Rectal smooth muscle tissue (tissue), 1 donor: ENCODE measurements around the gene NSMCE1.
A peak's percentile ranks its signal among the peaks of the same experiment; 100 is the strongest.

ENCODE experiments used
- H3K27ac ChIP-seq: one replicate; pipeline ENCODE4 v1.7.0; 2013; ENCODE audit warnings: low read depth, low read length, inconsistent platforms
- H3K27me3 ChIP-seq: one replicate; pipeline ENCODE4 v1.7.0; 2013; ENCODE audit warnings: low read length; ENCODE audit not compliant: control insufficient read depth, insufficient read depth
- H3K36me3 ChIP-seq: one replicate; pipeline ENCODE4 v1.7.0; 2013; ENCODE audit warnings: low read length; ENCODE audit not compliant: control insufficient read depth, insufficient read depth
- H3K4me1 ChIP-seq: one replicate; pipeline ENCODE4 v1.7.0; 2013; ENCODE audit warnings: low read length; ENCODE audit not compliant: control insufficient read depth, insufficient read depth
- H3K4me3 ChIP-seq: one replicate; pipeline ENCODE4 v1.7.0; 2013; ENCODE audit warnings: low read length
- H3K9ac ChIP-seq: one replicate; pipeline ENCODE4 v1.7.0; 2013; ENCODE audit warnings: low read length

Gene NSMCE1

DNA sequence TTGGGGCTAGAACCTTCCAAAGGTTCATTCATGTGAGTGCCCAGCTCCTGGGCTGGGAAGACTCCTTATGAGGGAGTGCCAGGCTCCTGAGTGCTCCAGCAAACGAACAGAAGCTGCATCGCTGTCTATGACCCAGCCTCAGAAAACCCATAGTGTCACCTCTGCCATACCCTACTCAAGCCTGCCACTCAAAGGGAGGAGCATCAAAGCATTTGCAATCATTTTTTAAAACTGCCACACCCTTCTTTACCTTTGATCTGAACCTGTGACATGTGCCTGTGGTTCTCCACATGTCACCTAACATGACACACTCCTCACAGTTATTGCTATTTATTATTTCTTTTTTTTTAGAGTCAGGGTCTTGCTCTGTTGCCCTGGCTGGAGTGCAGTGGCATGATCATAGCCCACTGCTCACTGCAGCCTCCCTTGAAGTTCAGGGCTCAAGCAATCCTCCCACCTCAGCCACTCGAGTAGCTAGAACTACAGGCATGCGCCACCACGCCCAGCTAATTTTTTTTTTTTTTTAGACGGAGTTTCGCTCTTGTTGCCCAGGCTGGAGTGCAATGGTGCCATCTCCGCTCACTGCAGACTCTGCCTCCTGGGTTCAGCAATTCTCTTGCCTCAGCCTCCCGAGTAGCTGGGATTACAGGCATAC is 72.5 kb downstream of the NSMCE1 start:
- no peak overlapping the region for H3K27ac ChIP-seq
- no peaks in the 10 kb centered on the region for H3K27me3 ChIP-seq
- no peaks in the 10 kb centered on the region for H3K36me3 ChIP-seq
- no peaks in the 10 kb centered on the region for H3K4me1 ChIP-seq
- no peak overlapping the region for H3K9ac ChIP-seq
- no peak overlapping the region for H3K4me3 ChIP-seq

GRCh38 chr16:27195076-27195741 is 73.4 kb downstream of the NSMCE1 start:
- H3K4me3 ChIP-seq: no peak overlapping the region
- H3K4me1 ChIP-seq: no peaks in the 10 kb centered on the region
- no peak overlapping the region for H3K27ac ChIP-seq

DNA sequence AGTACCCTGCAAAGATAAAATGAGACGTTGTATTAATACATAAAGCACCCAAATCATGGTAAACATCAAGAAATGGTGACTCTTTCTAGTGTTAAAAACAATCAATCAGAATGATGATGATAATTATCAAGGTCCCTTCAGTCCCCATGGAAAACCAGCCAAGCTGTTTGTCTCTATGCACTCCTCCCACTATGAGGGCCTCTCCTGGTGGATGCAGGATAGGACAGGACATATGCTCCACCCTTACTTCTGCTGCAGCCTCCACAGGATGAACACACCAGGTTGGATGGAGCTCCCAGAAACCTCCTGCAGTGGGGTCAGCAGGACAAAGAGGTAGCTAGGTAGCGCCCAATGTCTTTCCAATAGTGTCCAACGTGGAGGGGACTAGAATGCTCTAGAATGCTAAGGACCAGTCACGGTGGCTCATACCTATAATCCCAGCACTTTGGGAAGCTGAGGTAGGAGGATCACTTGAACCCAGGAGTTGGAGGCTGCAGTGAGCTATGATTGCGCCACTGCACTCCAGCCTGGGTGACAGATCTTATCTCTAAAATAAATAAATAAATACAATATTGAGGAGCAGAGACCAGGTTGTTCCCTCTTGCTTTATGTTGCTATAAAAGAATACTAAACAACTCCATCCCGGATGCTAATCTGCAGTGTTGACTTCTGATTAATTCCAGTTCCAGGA is 75.1 kb downstream of the NSMCE1 start:
- H3K27me3 ChIP-seq: peaks cover 8% of the 10 kb centered on the region
- H3K36me3 ChIP-seq: no peaks in the 10 kb centered on the region
- H3K4me1 ChIP-seq: no peaks in the 10 kb centered on the region
- H3K9ac ChIP-seq: no peak overlapping the region
- no peak overlapping the region for H3K27ac ChIP-seq
- H3K4me3 ChIP-seq: no peak overlapping the region

More at GRCh38 chr16:27195076-27195741, 73.4 kb downstream of the NSMCE1 start:
- no peaks in the 10 kb centered on the region for H3K36me3 ChIP-seq
- H3K27me3 ChIP-seq: no peaks in the 10 kb centered on the region
- H3K9ac ChIP-seq: no peak overlapping the region

GRCh38 chr16:27191352-27191924 is 77.1 kb downstream of the NSMCE1 start:
- no peak overlapping the region for H3K27ac ChIP-seq
- no peaks in the 10 kb centered on the region for H3K36me3 ChIP-seq
- H3K4me3 ChIP-seq: no peak overlapping the region
- H3K9ac ChIP-seq: no peak overlapping the region
- H3K4me1 ChIP-seq: no peaks in the 10 kb centered on the region
- H3K27me3 ChIP-seq: peaks cover 8% of the 10 kb centered on the region

GRCh38 chr16:27190316-27190871 is 78.2 kb downstream of the NSMCE1 start:
- H3K9ac ChIP-seq: no peak overlapping the region
- no peak overlapping the region for H3K27ac ChIP-seq
- no peak overlapping the region for H3K4me3 ChIP-seq
- H3K36me3 ChIP-seq: no peaks in the 10 kb centered on the region
- peaks cover 8% of the 10 kb centered on the region for H3K27me3 ChIP-seq
- no peaks in the 10 kb centered on the region for H3K4me1 ChIP-seq

- no peak overlapping the region for H3K4me3 ChIP-seq
These were observed 79.1 kb downstream of the NSMCE1 start for GRCh38 chr16:27189335-27189972.

DNA sequence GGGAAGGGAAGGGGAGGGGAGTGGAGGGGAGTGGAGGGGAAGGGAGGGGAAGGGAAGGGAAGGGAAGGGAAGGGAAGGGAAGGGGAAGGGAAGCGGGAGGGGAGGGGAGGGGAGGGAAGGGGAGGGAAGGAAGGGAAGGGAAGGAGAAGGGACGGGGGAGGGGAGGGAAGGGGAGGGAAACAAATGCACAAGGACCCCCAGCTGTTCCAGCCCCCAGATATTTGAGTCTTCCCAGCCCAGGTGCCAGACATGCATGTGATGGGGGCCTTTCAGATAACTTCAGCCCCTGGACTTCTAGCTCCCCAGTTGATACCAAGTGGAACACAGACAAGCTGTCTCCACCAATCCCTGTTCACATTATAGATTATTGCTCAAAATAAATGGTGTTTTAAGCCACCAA is 79.9 kb downstream of the NSMCE1 start:
- H3K27ac ChIP-seq: no peak overlapping the region

More at GRCh38 chr16:27189335-27189972, 79.1 kb downstream of the NSMCE1 start:
- Histone ChIP-seq H3K36me3 (no peaks in the 10 kb centered on the region), H3K27me3 (peaks cover 8% of the 10 kb centered on the region), H3K9ac (no peak overlapping the region), H3K4me1 (no peaks in the 10 kb centered on the region), H3K27ac (no peak overlapping the region)

DNA sequence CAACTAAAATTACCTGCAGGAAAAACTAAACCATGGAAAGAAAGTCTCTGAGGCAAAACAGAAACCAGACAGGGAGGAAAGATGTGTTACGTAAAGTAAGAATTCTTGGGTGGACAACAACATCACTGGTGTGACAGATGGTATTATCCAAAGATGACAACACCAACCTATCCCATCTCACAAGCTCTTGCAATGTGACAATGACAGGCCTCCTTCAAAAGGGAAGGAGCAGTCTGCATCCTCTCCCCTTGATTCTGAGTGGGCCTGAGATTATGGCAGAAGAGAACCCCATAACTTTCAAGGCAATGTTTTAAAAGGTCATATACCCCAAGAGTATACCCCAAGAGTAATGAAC is 82.8 kb downstream of the NSMCE1 start:
- Histone ChIP-seq H3K4me1 (no peaks in the 10 kb centered on the region), H3K4me3 (no peak overlapping the region), H3K36me3 (no peaks in the 10 kb centered on the region), H3K9ac (no peak overlapping the region), H3K27ac (no peak overlapping the region), H3K27me3 (peaks cover 8% of the 10 kb centered on the region)

More for the DNA sequence above, 79.9 kb downstream of the NSMCE1 start:
- no peaks in the 10 kb centered on the region for H3K36me3 ChIP-seq
- H3K27me3 ChIP-seq: peaks cover 8% of the 10 kb centered on the region
- no peak overlapping the region for H3K9ac ChIP-seq
- no peaks in the 10 kb centered on the region for H3K4me1 ChIP-seq
- H3K4me3 ChIP-seq: no peak overlapping the region

DNA sequence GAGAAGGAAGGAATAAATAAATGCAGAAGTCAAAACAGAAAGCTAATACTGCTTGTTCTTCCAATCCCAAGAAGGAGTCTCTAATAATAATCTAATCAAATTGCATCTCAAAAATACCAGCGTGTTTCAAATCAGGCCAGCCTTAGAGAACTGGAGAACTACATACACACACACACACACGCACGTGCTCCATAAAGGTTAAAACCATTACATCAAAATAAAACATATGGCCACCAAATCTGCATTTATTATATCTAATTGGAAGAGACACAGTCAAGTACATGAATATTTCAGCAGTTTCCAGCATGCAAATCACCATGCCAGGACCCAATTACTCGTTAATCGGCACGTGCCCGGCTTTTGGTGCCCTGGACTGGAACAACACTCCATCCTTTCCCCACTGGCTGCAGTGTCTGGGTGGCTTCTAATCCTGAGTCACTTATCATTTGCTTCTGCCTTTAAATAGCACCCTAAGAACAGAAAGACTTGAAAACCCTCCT is 85.6 kb downstream of the NSMCE1 start:
- H3K4me1 ChIP-seq: peaks cover 2% of the 10 kb centered on the region

DNA sequence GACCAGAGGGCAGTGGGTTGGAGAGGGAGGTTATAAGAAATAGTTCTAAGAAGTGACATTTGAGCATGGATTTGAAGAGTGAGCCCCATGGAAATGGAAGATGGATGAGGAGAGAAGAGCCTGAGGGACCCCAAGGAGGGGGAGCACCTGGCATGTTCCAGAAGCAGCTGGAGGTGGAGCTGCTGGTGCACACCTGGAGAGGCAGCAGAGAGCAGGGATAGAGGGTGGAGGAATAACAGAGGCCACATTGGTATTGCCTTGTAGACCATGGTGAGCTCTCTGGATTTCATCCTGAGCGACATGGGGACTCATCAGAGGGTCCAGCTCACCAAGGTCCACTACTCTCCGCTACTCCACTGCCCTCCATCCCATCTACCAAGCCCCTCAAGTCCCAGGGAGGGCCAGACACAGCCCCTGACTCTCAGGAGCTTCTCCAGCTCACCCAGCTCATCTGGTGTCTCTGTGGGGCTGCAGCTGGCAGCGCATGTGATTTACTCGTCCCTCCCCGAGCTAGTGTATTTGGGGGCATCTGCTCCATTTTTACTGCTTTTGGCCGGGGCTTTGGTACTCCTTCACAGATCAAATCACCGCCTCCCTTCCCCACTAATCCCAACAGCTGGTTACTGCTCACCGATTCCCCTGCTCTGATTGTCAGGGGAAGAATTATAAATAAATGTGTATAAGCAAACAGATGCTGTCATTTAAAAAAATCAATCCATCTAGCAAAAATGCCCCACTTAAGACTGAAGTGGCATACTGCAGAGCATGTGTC is 87.4 kb downstream of the NSMCE1 start:
- H3K27ac ChIP-seq: no peak overlapping the region
- H3K9ac ChIP-seq: no peak overlapping the region
- no peaks in the 10 kb centered on the region for H3K27me3 ChIP-seq
- peaks cover 2% of the 10 kb centered on the region for H3K4me1 ChIP-seq
- no peak overlapping the region for H3K4me3 ChIP-seq
- no peaks in the 10 kb centered on the region for H3K36me3 ChIP-seq

More for the DNA sequence above, 85.6 kb downstream of the NSMCE1 start:
- H3K4me3 ChIP-seq: no peak overlapping the region
- H3K27ac ChIP-seq: no peak overlapping the region
- no peaks in the 10 kb centered on the region for H3K36me3 ChIP-seq
- H3K9ac ChIP-seq: no peak overlapping the region
- no peaks in the 10 kb centered on the region for H3K27me3 ChIP-seq

- Histone ChIP-seq H3K36me3 (no peaks in the 10 kb centered on the region), H3K4me3 (no peak overlapping the region), H3K27ac (no peak overlapping the region), H3K27me3 (no peaks in the 10 kb centered on the region), H3K9ac (peak overlapping the region; percentile 24), H3K4me1 (peaks cover 2% of the 10 kb centered on the region)
These were observed 89.0 kb downstream of the NSMCE1 start for GRCh38 chr16:27179500-27180072.
